ENCODE data around the gene EPHB3. TPM values are rescaled to one million over a fixed set of nuclear protein-coding genes. Genes with fewer than 3 reads are reported as not detected.

EPHB3 gene
- polyA plus RNA-seq, 2 of the 4 experiments (the other 2 are of a cell fraction), result 0.36 to 0.50 TPM

- no peak for TF ChIP-seq MAZ (IDR thresholded peaks at IDR 0.05; ENCODE audit: borderline replicate concordance, low read depth, low read length)
- no peak for TF ChIP-seq HOXB5 (CRISPR knock-in tag; IDR thresholded peaks at IDR 0.05)
- no peak for TF ChIP-seq MYC (IDR thresholded peaks at IDR 0.05; ENCODE audit: borderline replicate concordance, low read length)
- no peak for TF ChIP-seq SREBF2 (IDR thresholded peaks at IDR 0.05)
- no peak for TF ChIP-seq REST (IDR thresholded peaks at IDR 0.05)
- TF ChIP-seq ELK1 (IDR thresholded peaks at IDR 0.05; ENCODE audit: low read depth, low read length), result no peak
- TF ChIP-seq CTCF (IDR thresholded peaks at IDR 0.05), result no peak
- no peak for TF ChIP-seq KDM5A (IDR thresholded peaks at IDR 0.05)
- TF ChIP-seq TP53 (CRISPR knock-in tag; IDR thresholded peaks at IDR 0.05), result no peak
- TF ChIP-seq ZSCAN20 (CRISPR knock-in tag; IDR thresholded peaks at IDR 0.05), result no peak
- no peak for TF ChIP-seq EP300 (IDR thresholded peaks at IDR 0.05)
- no peak for TF ChIP-seq NPAS2 (CRISPR knock-in tag; IDR thresholded peaks at IDR 0.05; ENCODE audit: borderline replicate concordance)
- TF ChIP-seq KDM1A (IDR thresholded peaks at IDR 0.05; ENCODE audit: low read depth), result no peak
- no peak for TF ChIP-seq CHD2 (IDR thresholded peaks at IDR 0.05; ENCODE audit: low read length, partially characterized antibody)
- no peak for TF ChIP-seq HEYL (CRISPR knock-in tag; IDR thresholded peaks at IDR 0.05)
- TF ChIP-seq FOXS1 (CRISPR knock-in tag; IDR thresholded peaks at IDR 0.05), result no peak
- TF ChIP-seq HES2 (IDR thresholded peaks at IDR 0.05), result no peak
- no peak for TF ChIP-seq USF2 (IDR thresholded peaks at IDR 0.05)
- POLR2A ChIA-PET, result no interaction called here
Measured at GRCh38 chr3:184629555-184630160, 68.1 kb downstream of the EPHB3 start.

More at GRCh38 chr3:184629555-184630160, 68.1 kb downstream of the EPHB3 start:
- Histone ChIP-seq H3K4me2 (no peak overlapping the region), H3K4me3 (no peak overlapping the region), H3K9me3 (no peaks in the 10 kb centered on the region), H3K27ac (no peak overlapping the region), H3K4me1 (peaks cover 6% of the 10 kb centered on the region)
- CTCF ChIA-PET, result no interaction called here
- DNase-seq (ENCODE audit: low read depth in 1 of 2, low spot score in 1 of 2) (no peak), ATAC-seq (no peak), FAIRE-seq (no peak)
- 75% methylated on average over 15 of the region's 23 CpGs for WGBS (ENCODE audit: missing lambda C conversion rate)
